Esophagus muscularis mucosa (tissue), 4 donors: ENCODE measurements around the gene TBC1D10A. TPM values are rescaled to one million over a fixed set of nuclear protein-coding genes. Genes with fewer than 3 reads are reported as not detected.
"Not testable (repeated sequence)": the region's sequence is repeated elsewhere in the genome, so short reads cannot be mapped to it uniquely, and the experiment has no call there.

Experiments used
- DNase-seq: peaks from one replicate; pipeline ENCODE4 v3.0.0-alpha.2; 2017; ENCODE audit errors: extremely low spot score
- H3K27ac ChIP-seq, 4 donors: fragments of 200-600 bp; sonication (generic); replicated peaks in 1 of 4; 1 replicate in 3 of 4; 2 replicates in 1 of 4; pipeline ENCODE4 v1.5.1; 2016 to 2019; ENCODE audit warnings: mild to moderate bottlenecking in 1 of 4
- H3K27me3 ChIP-seq, 4 donors: fragments of 200-600 bp; sonication (generic); one replicate each; pipeline versions ENCODE4 v1.5.1 to v1.6.0; 2016 to 2019
- H3K36me3 ChIP-seq, 4 donors: fragments of 200-600 bp; sonication (generic); one replicate each; pipeline ENCODE4 v1.5.1; 2016 to 2019
- H3K4me1 ChIP-seq, 4 donors: fragments of 200-600 bp; sonication (generic); one replicate each; pipeline ENCODE4 v1.5.1; 2016 to 2019
- H3K4me3 ChIP-seq, 4 donors: fragments of 200-600 bp; sonication (generic); 1 replicate in 2 of 4; 2 replicates in 2 of 4; pipeline ENCODE4 v1.5.1; 2016 to 2019; ENCODE audit warnings: mild to moderate bottlenecking in 4 of 4, moderate library complexity in 1 of 4
- H3K9me3 ChIP-seq, 4 donors: fragments of 200-600 bp; sonication (generic); 1 replicate in 3 of 4; 2 replicates in 1 of 4; pipeline ENCODE4 v1.5.1; 2016 to 2019
- CTCF ChIP-seq, 3 experiments: fragments of 200-600 bp in 2 of 3; fragments of 450-650 bp in 1 of 3; sonication (generic) in 2 of 3; IDR thresholded peaks; one replicate each; pipeline ENCODE4 v1.5.1; 2017 to 2019; ENCODE audit warnings: antibody characterized with exemption in 3 of 3, mild to moderate bottlenecking in 2 of 3, moderate library complexity in 1 of 3
- EP300 ChIP-seq: sonication (generic); formaldehyde crosslinking; IDR thresholded peaks from one replicate; pipeline ENCODE4 v1.6.1; 2017; ENCODE audit warnings: antibody characterized with exemption
- POLR2A ChIP-seq: fragments of 450-650 bp; IDR thresholded peaks from one replicate; pipeline ENCODE4 v1.6.1; 2017; ENCODE audit warnings: antibody characterized with exemption, moderate library complexity, mild to moderate bottlenecking, low read depth
- POLR2AphosphoS5 ChIP-seq, 2 donors: sonication (generic); formaldehyde crosslinking; IDR thresholded peaks; one replicate each; pipeline ENCODE4 v1.6.1; 2017; ENCODE audit warnings: antibody characterized with exemption in 2 of 2
- WGBS: methylation state at CpG from one replicate; pipeline ENCODE4 v1.1.5; 2018; 5-methylcytosine and 5-hydroxymethylcytosine counted together
- intact Hi-C: fragments of 100-400 bp; cut with DNase I; formaldehyde crosslinking; loops from one replicate; pipeline ENCODE4 v1.15.1; 2023
- total RNA-seq, 4 donors: library from RNA; depleted of rRNA; stranded (reverse); fragments of >200 nt; gene quantifications; one replicate each; pipeline versions ENCODE4 v1.1.0 to v1.2.1, GENCODE V29; 2016

TBC1D10A gene
- total RNA-seq, 4 donors from 2014 or later = 29.5 to 40.3 (median 38.0) TPM

GRCh38 chr22:30347255-30347892, 20.6 kb upstream of the TBC1D10A start:
- intact Hi-C loops = no loop called here
- TF ChIP-seq EP300 (no peak), POLR2A (no peak), POLR2AphosphoS5 (IDR thresholded peaks at IDR 0.05) (no peak)
- peaks cover 87 to 100% (median 99%) of the 10 kb centered on the region in 4 donors for H3K36me3 ChIP-seq
- H3K27ac ChIP-seq = no peak overlapping the region
- 73% methylated on average over 5 of the region's 5 CpGs for WGBS
- no peak for DNase-seq
- no peaks in the 10 kb centered on the region for H3K9me3 ChIP-seq
- peaks cover 4 to 45% (median 39%) of the 10 kb centered on the region in 4 donors for H3K4me1 ChIP-seq
- no peaks in the 10 kb centered on the region for H3K27me3 ChIP-seq
- no peak overlapping the region for H3K4me3 ChIP-seq

- no peak for DNase-seq
- intact Hi-C loops = no loop called here
- Histone ChIP-seq H3K4me3 (no peak overlapping the region), H3K27ac (no peak overlapping the region), H3K36me3 (peaks cover 89 to 100% (median 100%) of the 10 kb centered on the region in 4 donors), H3K27me3 (no peaks in the 10 kb centered on the region), H3K4me1 (peaks cover 18 to 37% (median 28%) of the 10 kb centered on the region in 4 donors), H3K9me3 (no peaks in the 10 kb centered on the region)
- TF ChIP-seq POLR2AphosphoS5 (IDR thresholded peaks at IDR 0.05) (no peak), EP300 (no peak), CTCF (IDR thresholded peaks at IDR 0.05) (no peak), POLR2A (no peak)
- WGBS = 94% methylated on average over 13 of the region's 13 CpGs
These were observed 17.9 kb upstream of the TBC1D10A start for GRCh38 chr22:30344447-30345200.

GRCh38 chr22:30340911-30341685, 14.4 kb upstream of the TBC1D10A start:
- TF ChIP-seq EP300 = no peak
- TF ChIP-seq POLR2AphosphoS5 (IDR thresholded peaks at IDR 0.05) = peak in 1 of 2 donors; percentile 45
- Histone ChIP-seq H3K27me3 (no peaks in the 10 kb centered on the region), H3K27ac (peak overlapping the region; percentile 41 to 68 (median 54)), H3K4me3 (no peak overlapping the region), H3K9me3 (no peaks in the 10 kb centered on the region), H3K4me1 (peaks cover 4 to 29% (median 17%) of the 10 kb centered on the region in 4 donors), H3K36me3 (peaks cover 100% of the 10 kb centered on the region in 4 donors)
- WGBS = 84% methylated on average over 10 of the region's 16 CpGs
- intact Hi-C loops = no loop called here
- no peak for DNase-seq

GRCh38 chr22:30338802-30339201, 12.1 kb upstream of the TBC1D10A start:
- peak overlapping the region in 1 of 4 donors; percentile 21 for H3K27ac ChIP-seq
- 92% methylated on average over 7 of the region's 7 CpGs for WGBS
- no peaks in the 10 kb centered on the region for H3K27me3 ChIP-seq
- TF ChIP-seq CTCF (IDR thresholded peaks at IDR 0.05) (no peak), POLR2A (no peak), EP300 (no peak), POLR2AphosphoS5 (IDR thresholded peaks at IDR 0.05) (no peak)
- H3K9me3 ChIP-seq = no peaks in the 10 kb centered on the region
- H3K4me3 ChIP-seq = no peak overlapping the region
- DNase-seq = no peak
- intact Hi-C loops = no loop called here
- peaks cover 4 to 29% (median 17%) of the 10 kb centered on the region in 4 donors for H3K4me1 ChIP-seq
- peaks cover 100% of the 10 kb centered on the region in 4 donors for H3K36me3 ChIP-seq

- H3K27ac ChIP-seq, H3K27me3 ChIP-seq, intact Hi-C loops, H3K9me3 ChIP-seq, H3K4me3 ChIP-seq, DNase-seq: not testable (repeated sequence)
- WGBS = 79% methylated on average over 9 of the region's 9 CpGs
- H3K4me1 ChIP-seq = peaks cover 4 to 25% (median 17%) of the 10 kb centered on the region in 4 donors
- peaks cover 98 to 100% (median 100%) of the 10 kb centered on the region in 4 donors for H3K36me3 ChIP-seq
These were observed 11.6 kb upstream of the TBC1D10A start for GRCh38 chr22:30338341-30338740.

- H3K36me3 ChIP-seq = peaks cover 98 to 100% (median 100%) of the 10 kb centered on the region in 4 donors
- WGBS = 100% methylated on average over 6 of the region's 8 CpGs
- intact Hi-C loops = no loop called here
- H3K4me3 ChIP-seq = no peak overlapping the region
- no peak overlapping the region for H3K27ac ChIP-seq
- H3K9me3 ChIP-seq = no peaks in the 10 kb centered on the region
- peaks cover 4 to 21% (median 17%) of the 10 kb centered on the region in 4 donors for H3K4me1 ChIP-seq
- H3K27me3 ChIP-seq = no peaks in the 10 kb centered on the region
- TF ChIP-seq CTCF (IDR thresholded peaks at IDR 0.05) (no peak), POLR2A (no peak), POLR2AphosphoS5 (IDR thresholded peaks at IDR 0.05) (no peak), EP300 (no peak)
- DNase-seq = no peak
These were observed 10.7 kb upstream of the TBC1D10A start for GRCh38 chr22:30337461-30337778.
